Neuronal stem cell (in vitro differentiated cells): Measurements from ENCODE around the gene NUDT7.
A peak's percentile ranks its signal among the peaks of the same experiment; 100 is the strongest.

Source experiments
- DNase-seq: peaks from one replicate; pipeline ENCODE4 v3.0.0-alpha.2; 2013; ENCODE audit warnings: low spot score
- H2AFZ ChIP-seq: one replicate; pipeline ENCODE4 v1.6.1; 2013; ENCODE audit warnings: mild to moderate bottlenecking, low read length, inconsistent platforms
- H2AK5ac ChIP-seq: 2 replicates; pipeline ENCODE4 v1.6.1; 2013; ENCODE audit warnings: low read depth, mild to moderate bottlenecking, inconsistent platforms, low read length, moderate library complexity, mixed read lengths
- H2BK120ac ChIP-seq: 2 replicates; pipeline ENCODE4 v1.6.1; 2013; ENCODE audit warnings: low read depth, mild to moderate bottlenecking, inconsistent platforms, low read length, moderate library complexity, mixed read lengths
- H2BK12ac ChIP-seq: one replicate; pipeline ENCODE4 v1.6.1; 2013; ENCODE audit warnings: low read length, inconsistent platforms
- H2BK15ac ChIP-seq: 2 replicates; pipeline ENCODE4 v1.6.1; 2013; ENCODE audit warnings: mild to moderate bottlenecking, low read length, inconsistent platforms, mixed read lengths
- H2BK5ac ChIP-seq: one replicate; pipeline ENCODE4 v1.6.1; 2013; ENCODE audit warnings: inconsistent platforms, mild to moderate bottlenecking, low read length, moderate library complexity
- H3K14ac ChIP-seq: one replicate; pipeline ENCODE4 v1.6.1; 2013; ENCODE audit warnings: low read length, inconsistent platforms
- H3K18ac ChIP-seq: 2 replicates; pipeline ENCODE4 v1.6.1; 2013; ENCODE audit warnings: low read length, inconsistent platforms
- H3K23ac ChIP-seq: 2 replicates; pipeline ENCODE4 v1.6.1; 2013; ENCODE audit warnings: low read depth, mild to moderate bottlenecking, mixed read lengths, low read length, inconsistent platforms; ENCODE audit not compliant: poor library complexity
- H3K27ac ChIP-seq: replicated peaks from 3 replicates; pipeline ENCODE4 v1.5.1; 2013; ENCODE audit warnings: low read length, inconsistent platforms
- H3K27me3 ChIP-seq, 3 experiments: 2 replicates each; pipeline ENCODE4 v1.6.1; 2013; ENCODE audit warnings: low read length in 3 of 3, mild to moderate bottlenecking in 2 of 3, inconsistent platforms in 1 of 3, low read depth in 1 of 3, mixed read lengths in 1 of 3, moderate library complexity in 1 of 3; ENCODE audit not compliant: control insufficient read depth in 3 of 3, insufficient read depth in 3 of 3
- H3K36me3 ChIP-seq, 2 donors: replicated peaks in 1 of 2; 2 replicates each; pipeline ENCODE4 v1.6.1; 2013; ENCODE audit warnings: low read length in 2 of 2; ENCODE audit not compliant: control insufficient read depth in 2 of 2, insufficient read depth in 2 of 2
- H3K4ac ChIP-seq: 2 replicates; pipeline ENCODE4 v1.6.1; 2013; ENCODE audit warnings: inconsistent platforms, mild to moderate bottlenecking, low read length, moderate library complexity
- H3K4me1 ChIP-seq, 2 donors: 1 replicate in 1 of 2; 2 replicates in 1 of 2; pipeline ENCODE4 v1.6.1; 2013; ENCODE audit warnings: low read length in 2 of 2, low read depth in 1 of 2; ENCODE audit not compliant: control insufficient read depth in 2 of 2, insufficient read depth in 1 of 2
- H3K4me2 ChIP-seq: one replicate; pipeline ENCODE4 v1.6.1; 2013; ENCODE audit warnings: mild to moderate bottlenecking, low read length, inconsistent platforms; ENCODE audit not compliant: insufficient read depth, poor library complexity, severe bottlenecking
- H3K4me3 ChIP-seq, 2 donors: 2 replicates each; pipeline ENCODE4 v1.5.1; 2013; ENCODE audit warnings: low read length in 2 of 2, mild to moderate bottlenecking in 2 of 2, inconsistent platforms in 1 of 2, moderate library complexity in 1 of 2
- H3K79me1 ChIP-seq: one replicate; pipeline ENCODE4 v1.6.1; 2013; ENCODE audit warnings: low read depth, mild to moderate bottlenecking, inconsistent platforms, low read length, moderate library complexity
- H3K9ac ChIP-seq: one replicate; pipeline ENCODE4 v1.6.1; 2013; ENCODE audit warnings: mild to moderate bottlenecking, low read depth, low read length, inconsistent platforms; ENCODE audit not compliant: poor library complexity
- H3K9me3 ChIP-seq, 2 donors: replicated peaks in 1 of 2; 2 replicates each; pipeline versions ENCODE3 to v1.6.1; 2013; ENCODE audit warnings: low read length in 2 of 2, mild to moderate bottlenecking in 2 of 2, inconsistent platforms in 1 of 2, low read depth in 1 of 2, mixed read lengths in 1 of 2, moderate library complexity in 1 of 2; ENCODE audit not compliant: control insufficient read depth in 2 of 2, insufficient read depth in 1 of 2
- H4K8ac ChIP-seq: one replicate; pipeline ENCODE4 v1.6.1; 2013; ENCODE audit warnings: low read depth, mild to moderate bottlenecking, inconsistent platforms, low read length, moderate library complexity
- H4K91ac ChIP-seq: one replicate; pipeline ENCODE4 v1.6.1; 2013; ENCODE audit warnings: low read length, low read depth, mild to moderate bottlenecking, inconsistent platforms; ENCODE audit not compliant: poor library complexity
- WGBS, 2 donors: extraction: QIAGEN DNeasy Blood & Tissue Kit; methylation state at CpG; one replicate each; pipeline ENCODE4 v1.1.7; 2013; ENCODE audit warnings: missing lambda C conversion rate in 2 of 2, mixed read lengths in 1 of 2; ENCODE audit not compliant: insufficient read length in 2 of 2, insufficient replicate concordance in 1 of 2; ENCODE audit errors: extremely low coverage in 2 of 2; 5-methylcytosine and 5-hydroxymethylcytosine counted together

NUDT7 gene

GRCh38 chr16:77683397-77684180 is 38.7 kb upstream of the NUDT7 start:
- Histone ChIP-seq H3K4me1 (peaks cover 4 to 10% of the 10 kb centered on the region in 2 donors), H3K27ac (no peak overlapping the region)

GRCh38 chr16:77684181-77684526 is 38.2 kb upstream of the NUDT7 start:
- H4K8ac ChIP-seq, result no peak overlapping the region
- H3K18ac ChIP-seq, result no peak overlapping the region
- H3K27ac ChIP-seq, result no peak overlapping the region
- H4K91ac ChIP-seq, result no peak overlapping the region
- no peak overlapping the region for H3K23ac ChIP-seq
- no peak overlapping the region for H3K4me2 ChIP-seq
- H3K27me3 ChIP-seq, result no peaks in the 10 kb centered on the region
- H3K4me3 ChIP-seq, result no peak overlapping the region
- no peaks in the 10 kb centered on the region for H3K79me1 ChIP-seq
- no peak overlapping the region for H3K9ac ChIP-seq
- no peak overlapping the region for H2AK5ac ChIP-seq
- H3K4ac ChIP-seq, result no peak overlapping the region
- H2BK5ac ChIP-seq, result no peak overlapping the region
- H3K9me3 ChIP-seq, result no peaks in the 10 kb centered on the region
- DNase-seq, result no peak
- peaks cover 4 to 10% of the 10 kb centered on the region in 2 donors for H3K4me1 ChIP-seq
- H3K14ac ChIP-seq, result no peak overlapping the region
- H2BK120ac ChIP-seq, result no peak overlapping the region
- H2AFZ ChIP-seq, result peak overlapping the region; percentile 15
- no peak overlapping the region for H2BK15ac ChIP-seq
- no peaks in the 10 kb centered on the region for H3K36me3 ChIP-seq
- H2BK12ac ChIP-seq, result no peak overlapping the region
- no CpG with 5 or more reads among the region's 4 CpGs for WGBS, 2 donors

More at GRCh38 chr16:77683397-77684180, 38.7 kb upstream of the NUDT7 start:
- WGBS, 2 donors, result no CpG with 5 or more reads among the region's 4 CpGs
- Histone ChIP-seq H2BK5ac (no peak overlapping the region), H3K79me1 (no peaks in the 10 kb centered on the region), H4K8ac (no peak overlapping the region), H3K36me3 (no peaks in the 10 kb centered on the region), H4K91ac (no peak overlapping the region), H2AFZ (no peak overlapping the region), H3K23ac (no peak overlapping the region), H3K27me3 (no peaks in the 10 kb centered on the region), H3K4me2 (no peak overlapping the region), H3K14ac (no peak overlapping the region), H2BK120ac (no peak overlapping the region), H2BK15ac (no peak overlapping the region), H3K9ac (no peak overlapping the region), H3K18ac (no peak overlapping the region), H2BK12ac (no peak overlapping the region), H2AK5ac (no peak overlapping the region), H3K4me3 (no peak overlapping the region), H3K4ac (no peak overlapping the region), H3K9me3 (no peaks in the 10 kb centered on the region)
- no peak for DNase-seq

GRCh38 chr16:77686385-77686784 is 35.9 kb upstream of the NUDT7 start:
- Histone ChIP-seq H3K9me3 (no peaks in the 10 kb centered on the region), H3K23ac (no peak overlapping the region), H2BK12ac (no peak overlapping the region), H2BK5ac (no peak overlapping the region), H3K27ac (no peak overlapping the region), H3K4me3 (no peak overlapping the region), H3K9ac (no peak overlapping the region), H3K4ac (no peak overlapping the region), H2BK120ac (no peak overlapping the region), H4K8ac (no peak overlapping the region), H3K36me3 (no peaks in the 10 kb centered on the region), H2AK5ac (no peak overlapping the region), H3K4me2 (no peak overlapping the region), H3K18ac (no peak overlapping the region), H2AFZ (no peak overlapping the region), H3K14ac (no peak overlapping the region), H2BK15ac (no peak overlapping the region), H3K79me1 (no peaks in the 10 kb centered on the region), H3K4me1 (peaks cover 2 to 10% of the 10 kb centered on the region in 2 donors), H4K91ac (no peak overlapping the region), H3K27me3 (no peaks in the 10 kb centered on the region)
- no peak for DNase-seq
- no CpG with 5 or more reads among the region's 4 CpGs for WGBS, 2 donors

GRCh38 chr16:77689971-77690370 is 32.3 kb upstream of the NUDT7 start:
- WGBS, 2 donors, result no CpG with 5 or more reads among the region's 5 CpGs
- no peak for DNase-seq
- no peak overlapping the region for H2BK5ac ChIP-seq

More at GRCh38 chr16:77689971-77690370, 32.3 kb upstream of the NUDT7 start:
- Histone ChIP-seq H3K9me3 (no peaks in the 10 kb centered on the region), H4K91ac (no peak overlapping the region), H2AK5ac (no peak overlapping the region), H2AFZ (no peak overlapping the region), H3K27me3 (no peaks in the 10 kb centered on the region), H4K8ac (no peak overlapping the region), H3K27ac (no peak overlapping the region), H2BK12ac (no peak overlapping the region), H3K18ac (no peak overlapping the region), H2BK15ac (no peak overlapping the region), H2BK120ac (no peak overlapping the region), H3K14ac (no peak overlapping the region), H3K4me3 (no peak overlapping the region), H3K79me1 (no peaks in the 10 kb centered on the region), H3K4me2 (no peak overlapping the region), H3K9ac (no peak overlapping the region), H3K23ac (no peak overlapping the region), H3K4ac (no peak overlapping the region), H3K4me1 (no peaks in the 10 kb centered on the region), H3K36me3 (no peaks in the 10 kb centered on the region)
